Measurements from ENCODE around the gene FRAS1. TPM values are rescaled to one million over a fixed set of nuclear protein-coding genes. Genes with fewer than 3 reads are reported as not detected.

FRAS1 gene
- total and polyA plus RNA-seq, 2 donors (not counting 1 experiment from before 2014, with no cell fraction given): 0.30 to 0.66 TPM

- H2AFZ ChIP-seq (ENCODE audit: low read length): no peak overlapping the region
- no peaks in the 10 kb centered on the region for H3K4me1 ChIP-seq (ENCODE audit: control insufficient read depth, extremely low read depth, insufficient read depth, low read length)
- peaks cover 2% of the 10 kb centered on the region for H3K27me3 ChIP-seq (ENCODE audit: control insufficient read depth, insufficient read depth, low read length)
- no peak for DNase-seq (ENCODE audit: low read depth in 2 of 2)
- H3K4me3 ChIP-seq (replicated peaks in 1 of 4; ENCODE audit: control extremely low read depth in 1 of 4, insufficient read depth in 1 of 4, low read depth in 3 of 4, low read length in 4 of 4): no peak overlapping the region
- H3K9me3 ChIP-seq (ENCODE audit: control insufficient read depth, insufficient read depth, low read depth, low read length): no peaks in the 10 kb centered on the region
- no peaks in the 10 kb centered on the region for H3K36me3 ChIP-seq (ENCODE audit: control insufficient read depth, insufficient read depth, low read length)
- H4K20me1 ChIP-seq (ENCODE audit: control insufficient read depth, extremely low read depth, insufficient read depth, low read length): no peaks in the 10 kb centered on the region
- H3K79me2 ChIP-seq (ENCODE audit: control insufficient read depth, insufficient read depth, low read length): no peaks in the 10 kb centered on the region
- H3K4me2 ChIP-seq (ENCODE audit: extremely low read depth, insufficient read depth, low read length): no peak overlapping the region
- no peak overlapping the region for H3K9ac ChIP-seq (ENCODE audit: insufficient read depth, low read length)
- H3K27ac ChIP-seq (ENCODE audit: insufficient read depth, low read length): no peak overlapping the region
- TF ChIP-seq EZH2 (IDR thresholded peaks at IDR 0.05; ENCODE audit: low read length, missing control alignments): no peak
- no peak for TF ChIP-seq CTCF (conservative IDR thresholded peaks at IDR 0.05 in 1 of 2, IDR thresholded peaks at IDR 0.05 in 1 of 2; ENCODE audit: low read depth in 1 of 2, low read length in 2 of 2)
These were observed 286.6 kb downstream of the FRAS1 start for GRCh38 chr4:78343682-78344081.

GRCh38 chr4:78345237-78345636 is 288.1 kb downstream of the FRAS1 start:
- DNase-seq (ENCODE audit: low read depth in 2 of 2): no peak

GRCh38 chr4:78346222-78346621 is 289.1 kb downstream of the FRAS1 start:
- peaks cover 2% of the 10 kb centered on the region for H3K27me3 ChIP-seq (ENCODE audit: control insufficient read depth, insufficient read depth, low read length)
- H4K20me1 ChIP-seq (ENCODE audit: control insufficient read depth, extremely low read depth, insufficient read depth, low read length): no peaks in the 10 kb centered on the region
- TF ChIP-seq EZH2 (IDR thresholded peaks at IDR 0.05; ENCODE audit: low read length, missing control alignments) (no peak), CTCF (conservative IDR thresholded peaks at IDR 0.05 in 1 of 2, IDR thresholded peaks at IDR 0.05 in 1 of 2; ENCODE audit: low read depth in 1 of 2, low read length in 2 of 2) (no peak)
- no peak overlapping the region for H3K4me2 ChIP-seq (ENCODE audit: extremely low read depth, insufficient read depth, low read length)
- no peaks in the 10 kb centered on the region for H3K9me3 ChIP-seq (ENCODE audit: control insufficient read depth, insufficient read depth, low read depth, low read length)
- no peak overlapping the region for H3K9ac ChIP-seq (ENCODE audit: insufficient read depth, low read length)
- H3K27ac ChIP-seq (ENCODE audit: insufficient read depth, low read length): no peak overlapping the region
- H3K36me3 ChIP-seq (ENCODE audit: control insufficient read depth, insufficient read depth, low read length): no peaks in the 10 kb centered on the region
- no peaks in the 10 kb centered on the region for H3K79me2 ChIP-seq (ENCODE audit: control insufficient read depth, insufficient read depth, low read length)
- no peaks in the 10 kb centered on the region for H3K4me1 ChIP-seq (ENCODE audit: control insufficient read depth, extremely low read depth, insufficient read depth, low read length)
- H2AFZ ChIP-seq (ENCODE audit: low read length): no peak overlapping the region
- H3K4me3 ChIP-seq (replicated peaks in 1 of 4; ENCODE audit: control extremely low read depth in 1 of 4, insufficient read depth in 1 of 4, low read depth in 3 of 4, low read length in 4 of 4): no peak overlapping the region
- DNase-seq (ENCODE audit: low read depth in 2 of 2): no peak

More at GRCh38 chr4:78345237-78345636, 288.1 kb downstream of the FRAS1 start:
- Histone ChIP-seq H3K4me2 (ENCODE audit: extremely low read depth, insufficient read depth, low read length) (no peak overlapping the region), H3K9me3 (ENCODE audit: control insufficient read depth, insufficient read depth, low read depth, low read length) (no peaks in the 10 kb centered on the region), H2AFZ (ENCODE audit: low read length) (no peak overlapping the region), H3K4me1 (ENCODE audit: control insufficient read depth, extremely low read depth, insufficient read depth, low read length) (no peaks in the 10 kb centered on the region), H3K9ac (ENCODE audit: insufficient read depth, low read length) (no peak overlapping the region), H4K20me1 (ENCODE audit: control insufficient read depth, extremely low read depth, insufficient read depth, low read length) (no peaks in the 10 kb centered on the region), H3K4me3 (replicated peaks in 1 of 4; ENCODE audit: control extremely low read depth in 1 of 4, insufficient read depth in 1 of 4, low read depth in 3 of 4, low read length in 4 of 4) (no peak overlapping the region), H3K36me3 (ENCODE audit: control insufficient read depth, insufficient read depth, low read length) (no peaks in the 10 kb centered on the region), H3K27ac (ENCODE audit: insufficient read depth, low read length) (no peak overlapping the region), H3K27me3 (ENCODE audit: control insufficient read depth, insufficient read depth, low read length) (peaks cover 2% of the 10 kb centered on the region), H3K79me2 (ENCODE audit: control insufficient read depth, insufficient read depth, low read length) (no peaks in the 10 kb centered on the region)
- TF ChIP-seq EZH2 (IDR thresholded peaks at IDR 0.05; ENCODE audit: low read length, missing control alignments) (no peak), CTCF (conservative IDR thresholded peaks at IDR 0.05 in 1 of 2, IDR thresholded peaks at IDR 0.05 in 1 of 2; ENCODE audit: low read depth in 1 of 2, low read length in 2 of 2) (no peak)

Measured in fibroblast of lung (primary cell).